ENCODE data around the gene VTI1A.

DNA sequence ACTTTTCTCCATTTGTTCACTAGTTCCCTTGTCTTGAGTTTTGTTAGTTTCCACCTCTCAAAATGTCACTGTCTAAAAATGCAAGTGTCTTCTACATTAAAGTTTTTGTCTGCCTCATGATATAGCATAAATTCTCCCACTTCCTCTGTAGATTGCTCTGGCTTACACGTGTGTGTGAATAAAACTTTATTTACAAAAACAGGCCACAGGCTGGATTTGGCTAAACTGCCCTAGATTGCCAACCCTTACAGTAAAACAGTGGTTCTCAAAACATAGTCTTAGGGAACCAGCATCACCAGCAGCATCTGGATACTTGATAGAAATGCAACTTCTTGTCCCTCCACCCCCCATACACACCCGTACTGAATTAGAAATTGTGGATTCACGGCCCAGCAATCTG lies 207.8 kb downstream of the VTI1A start:
- TF ChIP-seq ZNF556 (CRISPR knock-in tag; IDR thresholded peaks at IDR 0.05; ENCODE audit: borderline replicate concordance) (no peak), EP300 (IDR thresholded peaks at IDR 0.05; ENCODE audit: low read depth in 2 of 2, low read length in 2 of 2) (no peak), EP300 (CRISPR knock-in tag; IDR thresholded peaks at IDR 0.05; ENCODE audit: borderline replicate concordance) (no peak), NBN (conservative IDR thresholded peaks at IDR 0.05) (no peak), HCFC1 (IDR thresholded peaks at IDR 0.05; ENCODE audit: low read depth, low read length) (no peak), SP2 (CRISPR knock-in tag; IDR thresholded peaks at IDR 0.05) (no peak), RBAK (CRISPR knock-in tag; IDR thresholded peaks at IDR 0.05) (no peak), ZNF24 (IDR thresholded peaks at IDR 0.05) (no peak), ZNF564 (CRISPR knock-in tag; IDR thresholded peaks at IDR 0.05) (no peak), ZMYM4 (CRISPR knock-in tag; IDR thresholded peaks at IDR 0.05) (no peak), POLR2AphosphoS5 (IDR thresholded peaks at IDR 0.05; ENCODE audit: low read depth, low read length) (no peak), NFYB (CRISPR knock-in tag; IDR thresholded peaks at IDR 0.05) (no peak)
- TF ChIP-seq, protein P1, sequence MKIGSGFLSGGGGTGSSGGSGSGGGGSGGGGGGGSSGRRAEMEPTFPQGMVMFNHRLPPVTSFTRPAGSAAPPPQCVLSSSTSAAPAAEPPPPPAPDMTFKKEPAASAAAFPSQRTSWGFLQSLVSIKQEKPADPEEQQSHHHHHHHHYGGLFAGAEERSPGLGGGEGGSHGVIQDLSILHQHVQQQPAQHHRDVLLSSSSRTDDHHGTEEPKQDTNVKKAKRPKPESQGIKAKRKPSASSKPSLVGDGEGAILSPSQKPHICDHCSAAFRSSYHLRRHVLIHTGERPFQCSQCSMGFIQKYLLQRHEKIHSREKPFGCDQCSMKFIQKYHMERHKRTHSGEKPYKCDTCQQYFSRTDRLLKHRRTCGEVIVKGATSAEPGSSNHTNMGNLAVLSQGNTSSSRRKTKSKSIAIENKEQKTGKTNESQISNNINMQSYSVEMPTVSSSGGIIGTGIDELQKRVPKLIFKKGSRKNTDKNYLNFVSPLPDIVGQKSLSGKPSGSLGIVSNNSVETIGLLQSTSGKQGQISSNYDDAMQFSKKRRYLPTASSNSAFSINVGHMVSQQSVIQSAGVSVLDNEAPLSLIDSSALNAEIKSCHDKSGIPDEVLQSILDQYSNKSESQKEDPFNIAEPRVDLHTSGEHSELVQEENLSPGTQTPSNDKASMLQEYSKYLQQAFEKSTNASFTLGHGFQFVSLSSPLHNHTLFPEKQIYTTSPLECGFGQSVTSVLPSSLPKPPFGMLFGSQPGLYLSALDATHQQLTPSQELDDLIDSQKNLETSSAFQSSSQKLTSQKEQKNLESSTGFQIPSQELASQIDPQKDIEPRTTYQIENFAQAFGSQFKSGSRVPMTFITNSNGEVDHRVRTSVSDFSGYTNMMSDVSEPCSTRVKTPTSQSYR (CRISPR knock-in tag; IDR thresholded peaks at IDR 0.05; ENCODE audit: borderline replicate concordance): no peak
- TF ChIP-seq, protein P2, sequence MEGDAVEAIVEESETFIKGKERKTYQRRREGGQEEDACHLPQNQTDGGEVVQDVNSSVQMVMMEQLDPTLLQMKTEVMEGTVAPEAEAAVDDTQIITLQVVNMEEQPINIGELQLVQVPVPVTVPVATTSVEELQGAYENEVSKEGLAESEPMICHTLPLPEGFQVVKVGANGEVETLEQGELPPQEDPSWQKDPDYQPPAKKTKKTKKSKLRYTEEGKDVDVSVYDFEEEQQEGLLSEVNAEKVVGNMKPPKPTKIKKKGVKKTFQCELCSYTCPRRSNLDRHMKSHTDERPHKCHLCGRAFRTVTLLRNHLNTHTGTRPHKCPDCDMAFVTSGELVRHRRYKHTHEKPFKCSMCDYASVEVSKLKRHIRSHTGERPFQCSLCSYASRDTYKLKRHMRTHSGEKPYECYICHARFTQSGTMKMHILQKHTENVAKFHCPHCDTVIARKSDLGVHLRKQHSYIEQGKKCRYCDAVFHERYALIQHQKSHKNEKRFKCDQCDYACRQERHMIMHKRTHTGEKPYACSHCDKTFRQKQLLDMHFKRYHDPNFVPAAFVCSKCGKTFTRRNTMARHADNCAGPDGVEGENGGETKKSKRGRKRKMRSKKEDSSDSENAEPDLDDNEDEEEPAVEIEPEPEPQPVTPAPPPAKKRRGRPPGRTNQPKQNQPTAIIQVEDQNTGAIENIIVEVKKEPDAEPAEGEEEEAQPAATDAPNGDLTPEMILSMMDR (CRISPR knock-in tag; IDR thresholded peaks at IDR 0.05): no peak
- TF ChIP-seq, protein P3, sequence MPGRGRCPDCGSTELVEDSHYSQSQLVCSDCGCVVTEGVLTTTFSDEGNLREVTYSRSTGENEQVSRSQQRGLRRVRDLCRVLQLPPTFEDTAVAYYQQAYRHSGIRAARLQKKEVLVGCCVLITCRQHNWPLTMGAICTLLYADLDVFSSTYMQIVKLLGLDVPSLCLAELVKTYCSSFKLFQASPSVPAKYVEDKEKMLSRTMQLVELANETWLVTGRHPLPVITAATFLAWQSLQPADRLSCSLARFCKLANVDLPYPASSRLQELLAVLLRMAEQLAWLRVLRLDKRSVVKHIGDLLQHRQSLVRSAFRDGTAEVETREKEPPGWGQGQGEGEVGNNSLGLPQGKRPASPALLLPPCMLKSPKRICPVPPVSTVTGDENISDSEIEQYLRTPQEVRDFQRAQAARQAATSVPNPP (CRISPR knock-in tag; IDR thresholded peaks at IDR 0.05): no peak

Data from HepG2 (cell line).